Body of pancreas (tissue), 4 donors: ENCODE data around the gene KLK4. TPM values are rescaled to one million over a fixed set of nuclear protein-coding genes. Genes with fewer than 3 reads are reported as not detected.
"Not testable (repeated sequence)": the region's sequence is repeated elsewhere in the genome, so short reads cannot be mapped to it uniquely, and the experiment has no call there.

Source experiments
- ATAC-seq: fragments of 150-250 bp; one replicate; pipeline ENCODE4 v1.9.1; 2016
- DNase-seq, 4 donors: peaks; one replicate each; pipeline ENCODE4 v3.0.0-alpha.2; 2019
- H3K27ac ChIP-seq, 4 donors: fragments of 200-600 bp; sonication (generic); 1 replicate in 3 of 4; 2 replicates in 1 of 4; pipeline versions ENCODE4 v1.5.1 to v1.6.1; 2016 to 2019; ENCODE audit warnings: mild to moderate bottlenecking in 1 of 4, mixed read lengths in 1 of 4, moderate library complexity in 1 of 4
- H3K27me3 ChIP-seq, 2 donors: fragments of 200-600 bp; sonication (generic); one replicate each; pipeline ENCODE4 v1.6.0; 2016; ENCODE audit warnings: mild to moderate bottlenecking in 1 of 2
- H3K36me3 ChIP-seq, 2 donors: fragments of 200-600 bp; sonication (generic); replicated peaks in 1 of 2; 2 replicates each; pipeline ENCODE4 v1.5.1; 2016; ENCODE audit warnings: low read depth in 2 of 2; ENCODE audit not compliant: insufficient read depth in 1 of 2
- H3K4me1 ChIP-seq: fragments of 200-600 bp; sonication (generic); one replicate; pipeline ENCODE4 v1.6.0; 2016
- H3K4me3 ChIP-seq, 2 donors: fragments of 200-600 bp; sonication (generic); 1 replicate in 1 of 2; 2 replicates in 1 of 2; pipeline ENCODE4 v1.5.1; 2016 to 2019
- H3K9me3 ChIP-seq, 3 donors: fragments of 200-600 bp; sonication (generic); 1 replicate in 2 of 3; 2 replicates in 1 of 3; pipeline ENCODE4 v1.5.1; 2016
- POLR2A ChIP-seq, 3 donors: fragments of 450-650 bp; IDR thresholded peaks; one replicate each; pipeline ENCODE4 v1.6.1; 2016; ENCODE audit warnings: antibody characterized with exemption in 3 of 3, mild to moderate bottlenecking in 2 of 3
- WGBS, 2 donors: methylation state at CpG; one replicate each; pipeline ENCODE4 v1.1.5; 2017; 5-methylcytosine and 5-hydroxymethylcytosine counted together
- intact Hi-C: fragments of 100-400 bp; cut with DNase I; formaldehyde crosslinking; loops from one replicate; pipeline ENCODE4 v1.15.1; 2023
- total RNA-seq, 2 donors: library from RNA; depleted of rRNA; stranded (reverse); fragments of >200 nt; gene quantifications; one replicate each; pipeline ENCODE4 v1.1.0, GENCODE V29; 2016
- TF ChIP-seq, protein P1 (sequence below), 7 experiments: fragments of 450-650 bp in 4 of 7; fragments of 200-600 bp in 3 of 7; sonication (generic) in 3 of 7; IDR thresholded peaks; one replicate each; pipeline ENCODE4 v1.5.1; 2016 to 2019; ENCODE audit warnings: antibody characterized with exemption in 7 of 7

KLK4 gene
- total RNA-seq, 2 donors from 2014 or later: not detected

- Histone ChIP-seq H3K4me1 (no peaks in the 10 kb centered on the region), H3K27ac (no peak overlapping the region), H3K27me3 (no peaks in the 10 kb centered on the region), H3K9me3 (no peaks in the 10 kb centered on the region), H3K4me3 (no peak overlapping the region), H3K36me3 (no peaks in the 10 kb centered on the region)
- DNase-seq: no peak
- WGBS, 2 donors: 79 to 90% methylated on average over 3 of the region's 3 CpGs
- ATAC-seq: no peak
- TF ChIP-seq, protein P1, sequence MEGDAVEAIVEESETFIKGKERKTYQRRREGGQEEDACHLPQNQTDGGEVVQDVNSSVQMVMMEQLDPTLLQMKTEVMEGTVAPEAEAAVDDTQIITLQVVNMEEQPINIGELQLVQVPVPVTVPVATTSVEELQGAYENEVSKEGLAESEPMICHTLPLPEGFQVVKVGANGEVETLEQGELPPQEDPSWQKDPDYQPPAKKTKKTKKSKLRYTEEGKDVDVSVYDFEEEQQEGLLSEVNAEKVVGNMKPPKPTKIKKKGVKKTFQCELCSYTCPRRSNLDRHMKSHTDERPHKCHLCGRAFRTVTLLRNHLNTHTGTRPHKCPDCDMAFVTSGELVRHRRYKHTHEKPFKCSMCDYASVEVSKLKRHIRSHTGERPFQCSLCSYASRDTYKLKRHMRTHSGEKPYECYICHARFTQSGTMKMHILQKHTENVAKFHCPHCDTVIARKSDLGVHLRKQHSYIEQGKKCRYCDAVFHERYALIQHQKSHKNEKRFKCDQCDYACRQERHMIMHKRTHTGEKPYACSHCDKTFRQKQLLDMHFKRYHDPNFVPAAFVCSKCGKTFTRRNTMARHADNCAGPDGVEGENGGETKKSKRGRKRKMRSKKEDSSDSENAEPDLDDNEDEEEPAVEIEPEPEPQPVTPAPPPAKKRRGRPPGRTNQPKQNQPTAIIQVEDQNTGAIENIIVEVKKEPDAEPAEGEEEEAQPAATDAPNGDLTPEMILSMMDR (IDR thresholded peaks at IDR 0.05): no peak
- TF ChIP-seq POLR2A (IDR thresholded peaks at IDR 0.05): no peak
- intact Hi-C loops: no loop called here
Observed at GRCh38 chr19:50899569-50899968, 11.6 kb downstream of the KLK4 start.

- Histone ChIP-seq H3K36me3 (no peaks in the 10 kb centered on the region), H3K4me3 (no peak overlapping the region), H3K4me1 (no peaks in the 10 kb centered on the region), H3K9me3 (no peaks in the 10 kb centered on the region), H3K27ac (no peak overlapping the region), H3K27me3 (no peaks in the 10 kb centered on the region)
- no peak for ATAC-seq
- 50 to 56% methylated on average over 4 of the region's 4 CpGs for WGBS, 2 donors
- DNase-seq: no peak
- TF ChIP-seq, protein P1 (IDR thresholded peaks at IDR 0.05): no peak
- TF ChIP-seq POLR2A (IDR thresholded peaks at IDR 0.05): no peak
- intact Hi-C loops: no loop called here
Observed at GRCh38 chr19:50898018-50898417, 13.2 kb downstream of the KLK4 start.

DNA sequence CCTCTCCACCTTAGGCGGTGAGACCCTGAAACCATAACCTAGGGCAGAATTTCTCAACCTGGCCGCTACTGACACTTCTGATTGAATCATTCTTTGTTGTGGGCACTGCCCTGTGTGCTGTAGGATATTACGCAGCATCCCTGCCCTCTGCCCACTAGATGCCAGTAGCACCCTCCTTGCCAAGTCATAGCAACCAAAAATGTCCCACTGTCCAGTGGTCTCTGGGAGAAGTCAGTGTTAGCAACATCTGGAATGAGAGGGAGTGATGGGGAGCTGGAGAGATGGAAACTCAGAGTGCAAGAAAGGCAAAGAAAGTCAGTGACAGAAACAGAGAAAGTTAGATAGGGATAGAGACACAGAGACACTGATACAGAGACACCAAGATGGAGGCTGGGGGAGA, 13.6 kb downstream of the KLK4 start:
- H3K4me3 ChIP-seq: no peak overlapping the region
- no peak overlapping the region for H3K27ac ChIP-seq
- H3K27me3 ChIP-seq: no peaks in the 10 kb centered on the region
- intact Hi-C loops: no loop called here
- TF ChIP-seq POLR2A (IDR thresholded peaks at IDR 0.05): no peak
- TF ChIP-seq, protein P1 (IDR thresholded peaks at IDR 0.05): no peak
- no peaks in the 10 kb centered on the region for H3K4me1 ChIP-seq
- WGBS, 2 donors: 69% methylated on average over 3 of the region's 3 CpGs; no CpG with 5 or more reads in 1 of the 2 donors
- DNase-seq: no peak
- H3K36me3 ChIP-seq: no peaks in the 10 kb centered on the region
- ATAC-seq: no peak
- H3K9me3 ChIP-seq: no peaks in the 10 kb centered on the region

DNA sequence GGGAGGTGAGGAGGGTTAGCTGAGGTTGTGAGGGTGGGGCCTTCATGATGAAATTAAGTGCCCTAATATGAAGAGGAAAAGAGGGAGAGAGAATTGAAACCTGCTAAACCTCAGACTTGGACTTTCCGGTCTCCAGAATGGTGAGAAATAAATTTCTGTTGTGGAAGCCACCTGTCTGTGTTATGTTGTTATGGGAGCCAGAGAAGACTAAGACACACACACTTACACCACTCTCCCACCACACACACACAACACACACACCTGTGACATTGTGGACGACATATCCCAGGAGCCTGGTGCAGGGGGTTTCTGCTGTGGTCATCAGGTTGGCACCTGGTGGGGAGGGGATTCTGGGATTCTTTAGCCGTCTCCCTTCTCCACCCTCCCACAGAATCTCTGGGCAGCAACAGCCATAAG, 14.0 kb downstream of the KLK4 start:
- Histone ChIP-seq H3K9me3 (no peaks in the 10 kb centered on the region), H3K27ac (no peak overlapping the region), H3K4me1 (no peaks in the 10 kb centered on the region), H3K36me3 (no peaks in the 10 kb centered on the region), H3K4me3 (no peak overlapping the region), H3K27me3 (no peaks in the 10 kb centered on the region)
- DNase-seq: no peak
- WGBS, 2 donors: 52 to 82% methylated on average over 1 to 3 of the region's 3 CpGs
- intact Hi-C loops: no loop called here
- ATAC-seq: no peak
- TF ChIP-seq, protein P1 (IDR thresholded peaks at IDR 0.05): no peak
- no peak for TF ChIP-seq POLR2A (IDR thresholded peaks at IDR 0.05)

DNA sequence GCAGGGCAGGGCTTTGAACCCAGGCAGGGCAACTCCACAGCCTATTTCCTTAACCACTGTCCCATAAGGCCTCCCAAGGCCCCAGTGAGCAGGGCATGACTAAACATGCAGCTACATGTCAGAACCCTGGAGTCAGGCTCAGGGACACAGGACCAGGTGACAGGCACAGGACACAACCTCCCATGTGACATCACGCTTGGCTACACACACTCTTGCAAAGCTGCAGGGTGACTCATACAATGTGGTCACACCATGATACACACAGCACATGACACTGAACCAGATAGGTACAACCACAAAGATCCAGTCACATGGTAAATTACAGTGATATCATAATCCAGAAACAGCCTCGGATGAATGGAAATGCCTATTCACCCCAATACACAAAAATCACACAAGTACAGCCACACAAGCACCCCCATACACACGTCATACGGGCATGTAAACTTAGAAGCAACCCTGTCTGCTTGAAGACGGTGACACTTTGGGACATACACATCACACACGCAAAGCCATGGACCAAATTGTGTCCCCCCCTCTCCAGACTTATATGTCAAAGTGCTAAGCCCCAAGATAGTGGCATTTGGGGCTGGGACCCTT, 14.5 kb downstream of the KLK4 start:
- ATAC-seq (peak; percentile 45), DNase-seq (peak in 3 of 4 donors; percentile 9 to 75 (median 40))
- intact Hi-C loops: no loop called here
- H3K27me3 ChIP-seq: no peaks in the 10 kb centered on the region
- WGBS, 2 donors: 50 to 53% methylated on average over 5 to 6 of the region's 6 CpGs
- no peak for TF ChIP-seq POLR2A (IDR thresholded peaks at IDR 0.05)
- TF ChIP-seq, protein P1 (IDR thresholded peaks at IDR 0.05): no peak
- no peaks in the 10 kb centered on the region for H3K36me3 ChIP-seq
- no peaks in the 10 kb centered on the region for H3K9me3 ChIP-seq
- no peaks in the 10 kb centered on the region for H3K4me1 ChIP-seq
- no peak overlapping the region for H3K27ac ChIP-seq
- H3K4me3 ChIP-seq: no peak overlapping the region

DNA sequence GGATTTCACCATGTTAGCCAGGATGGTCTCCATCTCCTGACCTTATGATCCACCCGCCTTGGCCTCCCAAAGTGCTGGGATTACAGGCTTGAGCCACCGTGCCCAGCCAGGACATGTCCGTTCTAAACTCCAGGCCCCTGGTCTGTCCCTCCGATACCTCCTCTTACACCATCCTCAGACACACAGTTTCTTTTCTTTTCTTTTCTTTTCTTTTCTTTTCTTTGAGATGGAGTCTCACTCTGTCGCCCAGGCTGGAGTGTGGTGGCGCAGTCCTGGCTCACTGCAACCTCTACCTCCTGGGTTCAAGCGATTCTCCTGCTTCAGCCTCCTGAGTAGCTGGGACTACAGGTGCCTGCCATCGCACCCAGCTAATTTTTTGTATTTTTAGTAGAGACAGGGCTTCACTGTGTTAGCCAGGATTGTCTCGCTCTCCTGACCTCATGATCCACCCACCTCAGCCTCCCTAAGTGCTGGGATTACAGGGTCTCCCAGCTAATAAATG, 15.1 kb downstream of the KLK4 start:
- WGBS, 2 donors: 63 to 79% methylated on average over 8 to 9 of the region's 9 CpGs
- H3K4me3 ChIP-seq, DNase-seq, H3K9me3 ChIP-seq, H3K27me3 ChIP-seq, H3K36me3 ChIP-seq, H3K27ac ChIP-seq, ATAC-seq, intact Hi-C loops, H3K4me1 ChIP-seq: not testable (repeated sequence)
